T-helper 1 cell (primary cell): ENCODE results near the gene NOL7.

Experiments
- DNase-seq, 5 donors: peaks; one replicate each; pipeline ENCODE4 v3.0.0-alpha.2; 2012 to 2020

The NOL7 gene

GRCh38 chr6:13597073-13597472 is 18.1 kb upstream of the NOL7 start:
- DNase-seq, result no peak

- no peak for DNase-seq
Observed at GRCh38 chr6:13600036-13600435, 15.1 kb upstream of the NOL7 start.

- DNase-seq, result no peak
Observed at GRCh38 chr6:13604135-13604534, 11.0 kb upstream of the NOL7 start.

- no peak for DNase-seq
Observed at GRCh38 chr6:13604546-13605416, 10.4 kb upstream of the NOL7 start.

- DNase-seq, result no peak
Observed at GRCh38 chr6:13605634-13606033, 9.5 kb upstream of the NOL7 start.

- DNase-seq, result peak in 1 of 5 donors; percentile 23
Observed at GRCh38 chr6:13611715-13612114, 3.4 kb upstream of the NOL7 start.

- no peak for DNase-seq
Observed at GRCh38 chr6:13613029-13613594, 2.0 kb upstream of the NOL7 start.

- peak in 2 of 5 donors; percentile 9 to 30 for DNase-seq
Observed at GRCh38 chr6:13614126-13614925, 809 bp upstream of the NOL7 start.

- peak; percentile 16 to 47 (median 24) for DNase-seq
Observed at GRCh38 chr6:13615792-13616120, 621 bp downstream of the NOL7 start.

- DNase-seq, result no peak
Observed at GRCh38 chr6:13617066-13617465, 1.9 kb downstream of the NOL7 start.

- DNase-seq, result peak in 2 of 5 donors; percentile 9 to 20
Observed at GRCh38 chr6:13624871-13625288, 9.7 kb downstream of the NOL7 start.

- DNase-seq, result no peak
Observed at GRCh38 chr6:13629459-13630116, 14.5 kb downstream of the NOL7 start.

- no peak for DNase-seq
Observed at GRCh38 chr6:13630499-13630898, 15.4 kb downstream of the NOL7 start.

GRCh38 chr6:13633343-13633742 is 18.2 kb downstream of the NOL7 start:
- DNase-seq, result no peak

- peak in 1 of 5 donors; percentile 39 for DNase-seq
Observed at GRCh38 chr6:13635948-13636658, 21.0 kb downstream of the NOL7 start.

- no peak for DNase-seq
Observed at GRCh38 chr6:13638014-13638413, 22.9 kb downstream of the NOL7 start.

GRCh38 chr6:13638626-13639025 is 23.5 kb downstream of the NOL7 start:
- no peak for DNase-seq

GRCh38 chr6:13641315-13641714 is 26.2 kb downstream of the NOL7 start:
- DNase-seq, result no peak

- no peak for DNase-seq
Observed at GRCh38 chr6:13643125-13643524, 28.0 kb downstream of the NOL7 start.

- no peak for DNase-seq
Observed at GRCh38 chr6:13648850-13649249, 33.7 kb downstream of the NOL7 start.

- DNase-seq, result no peak
Observed at GRCh38 chr6:13649393-13649792, 34.3 kb downstream of the NOL7 start.

GRCh38 chr6:13653296-13653695 is 38.2 kb downstream of the NOL7 start:
- DNase-seq, result no peak
